HL-60 (cell line): Measurements from ENCODE around the gene DGLUCY.
A peak's percentile ranks its signal among the peaks of the same experiment; 100 is the strongest.

Experiments used
- DNase-seq, 2 experiments: peaks; one replicate each; pipeline ENCODE4 v3.0.0-alpha.2; 2010 to 2020; ENCODE audit warnings: low read depth in 1 of 2, low spot score in 1 of 2
- H3K27ac ChIP-seq: fragments of 250-450 bp; sonication (Bioruptor Pico); replicated peaks from 2 replicates; pipeline ENCODE4 v1.5.1; 2020; ENCODE audit warnings: mild to moderate bottlenecking, moderate library complexity
- H3K27me3 ChIP-seq: fragments of 250-450 bp; sonication (Bioruptor Pico); 2 replicates; pipeline ENCODE4 v1.5.1; 2021; ENCODE audit warnings: mild to moderate bottlenecking, moderate library complexity; ENCODE audit not compliant: insufficient read depth, poor library complexity, severe bottlenecking
- H3K4me3 ChIP-seq: replicated peaks from 2 replicates; pipeline ENCODE4 v1.5.1; 2011; ENCODE audit warnings: mild to moderate bottlenecking, control low read depth, low read length; ENCODE audit not compliant: insufficient read depth
- GABPA ChIP-seq: IDR thresholded peaks from 2 replicates; pipeline ENCODE4 v1.6.1; 2012; ENCODE audit warnings: low read depth
- POLR2AphosphoS5 ChIP-seq: IDR thresholded peaks from 2 replicates; pipeline ENCODE4 v1.6.1; 2012; ENCODE audit warnings: low read depth
- SPI1 ChIP-seq: IDR thresholded peaks from 2 replicates; pipeline ENCODE4 v1.6.1; 2012; ENCODE audit warnings: low read depth, mild to moderate bottlenecking, borderline replicate concordance
- TF ChIP-seq, protein P1 (sequence below): IDR thresholded peaks from one replicate; pipeline ENCODE4 v1.5.1; 2011; ENCODE audit warnings: low read length, control low read depth, inconsistent platforms; ENCODE audit not compliant: insufficient read depth
- TF ChIP-seq, protein P2 (sequence below): IDR thresholded peaks from 2 replicates; pipeline ENCODE4 v1.6.1; 2012; ENCODE audit warnings: low read depth; ENCODE audit not compliant: insufficient replicate concordance

The DGLUCY gene

DNA sequence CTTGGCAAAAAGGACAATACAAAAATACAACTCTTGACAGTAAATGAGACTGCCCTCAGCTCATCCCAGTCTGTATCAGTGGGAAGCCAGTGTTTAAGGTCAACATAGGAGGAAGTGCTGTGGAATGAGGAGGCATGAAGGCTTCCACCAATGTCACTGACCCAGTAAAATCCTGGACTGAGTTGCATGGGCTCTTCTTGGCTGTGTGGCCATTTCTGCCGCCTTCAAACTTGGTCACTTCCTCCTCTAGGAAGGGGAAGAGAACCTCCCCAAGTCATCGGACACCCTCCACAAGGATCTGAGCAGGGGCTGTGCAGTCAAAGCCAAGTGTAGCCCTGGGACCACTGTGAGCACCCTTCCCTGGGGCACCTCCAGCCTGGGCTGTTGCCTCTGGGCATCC is 118.7 kb downstream of the DGLUCY start:
- Histone ChIP-seq H3K27me3 (no peaks in the 10 kb centered on the region), H3K4me3 (no peak overlapping the region), H3K27ac (peak overlapping the region; percentile 59)
- DNase-seq = peak in 1 of 2 experiments; percentile 51
- peak; percentile 58; the same call in 1 of the 2 replicates for TF ChIP-seq SPI1
- TF ChIP-seq, protein P1, sequence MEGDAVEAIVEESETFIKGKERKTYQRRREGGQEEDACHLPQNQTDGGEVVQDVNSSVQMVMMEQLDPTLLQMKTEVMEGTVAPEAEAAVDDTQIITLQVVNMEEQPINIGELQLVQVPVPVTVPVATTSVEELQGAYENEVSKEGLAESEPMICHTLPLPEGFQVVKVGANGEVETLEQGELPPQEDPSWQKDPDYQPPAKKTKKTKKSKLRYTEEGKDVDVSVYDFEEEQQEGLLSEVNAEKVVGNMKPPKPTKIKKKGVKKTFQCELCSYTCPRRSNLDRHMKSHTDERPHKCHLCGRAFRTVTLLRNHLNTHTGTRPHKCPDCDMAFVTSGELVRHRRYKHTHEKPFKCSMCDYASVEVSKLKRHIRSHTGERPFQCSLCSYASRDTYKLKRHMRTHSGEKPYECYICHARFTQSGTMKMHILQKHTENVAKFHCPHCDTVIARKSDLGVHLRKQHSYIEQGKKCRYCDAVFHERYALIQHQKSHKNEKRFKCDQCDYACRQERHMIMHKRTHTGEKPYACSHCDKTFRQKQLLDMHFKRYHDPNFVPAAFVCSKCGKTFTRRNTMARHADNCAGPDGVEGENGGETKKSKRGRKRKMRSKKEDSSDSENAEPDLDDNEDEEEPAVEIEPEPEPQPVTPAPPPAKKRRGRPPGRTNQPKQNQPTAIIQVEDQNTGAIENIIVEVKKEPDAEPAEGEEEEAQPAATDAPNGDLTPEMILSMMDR = no peak

DNA sequence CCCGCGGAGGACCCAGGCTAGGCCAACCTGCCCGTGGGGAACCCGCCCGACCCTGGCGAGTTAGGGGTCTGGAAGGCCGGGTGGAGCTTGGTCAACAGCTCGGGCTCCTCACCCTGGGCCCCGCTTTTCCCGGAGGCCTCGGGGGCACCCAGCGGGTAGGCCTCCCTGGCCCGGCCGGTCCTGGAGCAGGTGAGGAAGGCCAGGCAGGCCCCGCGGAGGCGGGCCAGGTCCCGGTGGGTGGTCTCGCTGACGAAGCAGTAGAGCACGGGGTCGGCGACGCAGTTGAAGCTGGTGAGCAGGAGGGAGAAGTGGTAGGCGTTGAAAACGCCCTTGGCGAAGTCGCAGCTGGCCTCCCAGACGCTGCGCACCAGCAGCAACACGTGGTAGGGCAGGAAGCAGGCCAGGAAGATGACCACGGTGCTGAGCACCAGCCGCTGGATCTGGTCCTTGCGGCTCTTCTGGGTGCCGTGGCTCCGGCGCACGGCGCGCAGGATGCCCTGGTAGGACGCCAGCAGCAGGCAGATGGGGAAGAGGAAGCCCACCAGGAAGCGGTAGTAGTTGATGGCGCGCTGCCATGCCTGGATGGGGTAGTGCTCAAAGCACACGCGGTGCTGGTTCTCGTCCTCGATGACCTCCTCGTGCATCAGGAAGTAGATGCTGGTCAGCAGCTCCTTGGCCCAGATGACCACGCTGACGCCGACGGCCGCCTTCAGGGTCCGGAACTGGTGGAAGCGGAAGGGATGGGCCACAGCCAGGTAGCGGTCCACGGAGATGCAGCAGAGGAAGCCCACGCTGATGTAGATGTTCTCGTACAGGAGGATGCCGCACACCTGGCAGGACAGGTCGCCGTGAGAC is 120.3 kb downstream of the DGLUCY start:
- TF ChIP-seq POLR2AphosphoS5 = no peak
- TF ChIP-seq, protein P2, sequence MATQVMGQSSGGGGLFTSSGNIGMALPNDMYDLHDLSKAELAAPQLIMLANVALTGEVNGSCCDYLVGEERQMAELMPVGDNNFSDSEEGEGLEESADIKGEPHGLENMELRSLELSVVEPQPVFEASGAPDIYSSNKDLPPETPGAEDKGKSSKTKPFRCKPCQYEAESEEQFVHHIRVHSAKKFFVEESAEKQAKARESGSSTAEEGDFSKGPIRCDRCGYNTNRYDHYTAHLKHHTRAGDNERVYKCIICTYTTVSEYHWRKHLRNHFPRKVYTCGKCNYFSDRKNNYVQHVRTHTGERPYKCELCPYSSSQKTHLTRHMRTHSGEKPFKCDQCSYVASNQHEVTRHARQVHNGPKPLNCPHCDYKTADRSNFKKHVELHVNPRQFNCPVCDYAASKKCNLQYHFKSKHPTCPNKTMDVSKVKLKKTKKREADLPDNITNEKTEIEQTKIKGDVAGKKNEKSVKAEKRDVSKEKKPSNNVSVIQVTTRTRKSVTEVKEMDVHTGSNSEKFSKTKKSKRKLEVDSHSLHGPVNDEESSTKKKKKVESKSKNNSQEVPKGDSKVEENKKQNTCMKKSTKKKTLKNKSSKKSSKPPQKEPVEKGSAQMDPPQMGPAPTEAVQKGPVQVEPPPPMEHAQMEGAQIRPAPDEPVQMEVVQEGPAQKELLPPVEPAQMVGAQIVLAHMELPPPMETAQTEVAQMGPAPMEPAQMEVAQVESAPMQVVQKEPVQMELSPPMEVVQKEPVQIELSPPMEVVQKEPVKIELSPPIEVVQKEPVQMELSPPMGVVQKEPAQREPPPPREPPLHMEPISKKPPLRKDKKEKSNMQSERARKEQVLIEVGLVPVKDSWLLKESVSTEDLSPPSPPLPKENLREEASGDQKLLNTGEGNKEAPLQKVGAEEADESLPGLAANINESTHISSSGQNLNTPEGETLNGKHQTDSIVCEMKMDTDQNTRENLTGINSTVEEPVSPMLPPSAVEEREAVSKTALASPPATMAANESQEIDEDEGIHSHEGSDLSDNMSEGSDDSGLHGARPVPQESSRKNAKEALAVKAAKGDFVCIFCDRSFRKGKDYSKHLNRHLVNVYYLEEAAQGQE = no peak
- TF ChIP-seq, protein P1 = no peak
- no peak for DNase-seq
- no peak overlapping the region for H3K27ac ChIP-seq
- H3K4me3 ChIP-seq = no peak overlapping the region
- H3K27me3 ChIP-seq = no peaks in the 10 kb centered on the region

DNA sequence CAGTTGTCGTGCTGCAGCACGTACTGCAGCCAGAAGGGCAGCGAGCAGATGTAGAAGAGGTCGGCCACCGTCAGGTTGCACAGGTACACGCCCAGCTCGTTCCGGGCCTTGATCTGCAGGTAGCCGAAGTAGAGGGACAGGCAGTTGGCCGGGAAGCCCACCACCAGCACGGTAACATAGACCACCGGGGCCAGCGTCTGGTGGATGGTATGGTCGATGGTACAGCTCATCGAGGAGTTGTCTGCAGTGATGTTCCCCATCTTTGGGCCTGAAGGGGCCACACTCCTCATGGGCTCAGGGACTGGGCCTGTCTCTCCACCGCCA is 120.9 kb downstream of the DGLUCY start:
- no peak for DNase-seq
- H3K4me3 ChIP-seq = no peak overlapping the region
- no peak for TF ChIP-seq GABPA
- TF ChIP-seq, protein P1 = no peak
- TF ChIP-seq SPI1 = no peak
- TF ChIP-seq, protein P2 = no peak
- no peak for TF ChIP-seq POLR2AphosphoS5

DNA sequence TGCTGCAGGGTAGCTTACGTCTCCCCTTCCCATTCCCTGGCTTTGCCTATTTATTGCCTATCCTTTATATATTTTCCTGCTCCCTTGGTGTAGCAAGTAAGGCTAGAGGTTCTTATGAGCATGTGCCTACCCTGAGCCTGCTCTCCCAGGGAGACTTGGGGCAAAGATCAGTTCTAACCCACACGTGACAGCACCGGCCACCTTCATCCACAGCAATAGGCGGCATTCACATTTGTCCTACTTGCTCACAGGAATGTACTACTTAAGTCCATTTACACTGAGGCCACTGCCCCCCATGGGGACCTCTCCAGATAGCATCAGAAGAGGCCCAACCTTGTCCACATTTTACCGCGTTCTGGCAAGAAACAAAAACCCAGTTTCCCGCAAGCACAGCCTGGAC is 122.0 kb downstream of the DGLUCY start:
- TF ChIP-seq, protein P2 = no peak
- no peak for TF ChIP-seq SPI1
- no peak for TF ChIP-seq GABPA
- TF ChIP-seq POLR2AphosphoS5 = no peak
- TF ChIP-seq, protein P1 = no peak
- Histone ChIP-seq H3K27me3 (no peaks in the 10 kb centered on the region), H3K27ac (no peak overlapping the region), H3K4me3 (no peak overlapping the region)
- DNase-seq = no peak

More for the DNA sequence above, 120.9 kb downstream of the DGLUCY start:
- Histone ChIP-seq H3K27me3 (no peaks in the 10 kb centered on the region), H3K27ac (no peak overlapping the region)
